Measurements from ENCODE around the gene C4orf54.

- no peak for TF ChIP-seq CTCF (IDR thresholded peaks at IDR 0.05 in 2 of 3, conservative IDR thresholded peaks at IDR 0.05 in 1 of 3; ENCODE audit: control insufficient read depth in 2 of 3, extremely low read depth in 1 of 3, insufficient read depth in 1 of 3, low read depth in 3 of 3, low read length in 3 of 3)
- TF ChIP-seq WRNIP1 (IDR thresholded peaks at IDR 0.05; ENCODE audit: borderline replicate concordance, low read depth, low read length): no peak
- no peak for TF ChIP-seq EZH2 (IDR thresholded peaks at IDR 0.05; ENCODE audit: borderline replicate concordance, control insufficient read depth, low read depth, low read length)
- TF ChIP-seq POLR2A (IDR thresholded peaks at IDR 0.05; ENCODE audit: low read depth, low read length): no peak
- no peak for TF ChIP-seq RB1 (IDR thresholded peaks at IDR 0.05; ENCODE audit: borderline replicate concordance)
- TF ChIP-seq PAX8 (IDR thresholded peaks at IDR 0.05): no peak
These were observed 40.3 kb downstream of the C4orf54 start for GRCh38 chr4:99617374-99617773.
